Immature natural killer cell (primary cell): Measurements from ENCODE around the gene OR14A2. TPM values are rescaled to one million over a fixed set of nuclear protein-coding genes. Genes with fewer than 3 reads are reported as not detected.
"Not testable (repeated sequence)": the region's sequence is repeated elsewhere in the genome, so short reads cannot be mapped to it uniquely, and the experiment has no call there.

ENCODE experiments used
- DNase-seq, 3 donors: peaks; one replicate each; pipeline ENCODE4 v3.0.0; 2022; ENCODE audit warnings: mixed read lengths in 1 of 3
- H3K27ac Mint-ChIP-seq, 6 donors: one replicate each; pipeline ENCODE4 v1.8.0; 2020; ENCODE audit warnings: mixed read lengths in 6 of 6, mild to moderate bottlenecking in 5 of 6, inconsistent platforms in 4 of 6, moderate library complexity in 3 of 6
- H3K27me3 Mint-ChIP-seq, 3 donors: one replicate each; pipeline ENCODE4 v1.8.0; 2020 to 2021; ENCODE audit warnings: low read depth in 3 of 3, mild to moderate bottlenecking in 3 of 3, mixed read lengths in 3 of 3, moderate library complexity in 3 of 3, inconsistent platforms in 1 of 3
- H3K36me3 Mint-ChIP-seq, 3 donors: one replicate each; pipeline ENCODE4 v1.8.0; 2020; ENCODE audit warnings: mixed read lengths in 3 of 3, inconsistent platforms in 2 of 3, mild to moderate bottlenecking in 2 of 3
- H3K4me1 Mint-ChIP-seq, 2 donors: one replicate each; pipeline ENCODE4 v1.8.0; 2020; ENCODE audit warnings: inconsistent platforms in 2 of 2, mild to moderate bottlenecking in 2 of 2, mixed read lengths in 2 of 2, moderate library complexity in 1 of 2
- H3K4me3 Mint-ChIP-seq, 5 donors: one replicate each; pipeline ENCODE4 v1.8.0; 2020; ENCODE audit warnings: mild to moderate bottlenecking in 5 of 5, mixed read lengths in 5 of 5, inconsistent platforms in 3 of 5, moderate library complexity in 3 of 5
- H3K9me3 Mint-ChIP-seq, 6 donors: one replicate each; pipeline ENCODE4 v1.8.0; 2020; ENCODE audit warnings: mild to moderate bottlenecking in 6 of 6, mixed read lengths in 6 of 6, inconsistent platforms in 4 of 6, moderate library complexity in 3 of 6
- polyA plus RNA-seq, 3 donors: library from polyadenylated mRNA; unstranded; fragments of 300-500 nt; fragmentation: Illumina TruSeq; gene quantifications; one replicate each; pipeline ENCODE4 v1.2.3, GENCODE V29; 2021

OR14A2 gene
- polyA plus RNA-seq, 3 donors from 2014 or later = not detected

GRCh38 chr1:247713753-247714152 lies 34.2 kb downstream of the OR14A2 start:
- peaks cover 0 to 4% (median 0%) of the 10 kb centered on the region in 3 donors for H3K27me3 Mint-ChIP-seq
- H3K4me3 Mint-ChIP-seq = no peak overlapping the region
- H3K9me3 Mint-ChIP-seq = peaks cover 0 to 8% (median 0%) of the 10 kb centered on the region in 6 donors
- DNase-seq = no peak
- no peak overlapping the region for H3K27ac Mint-ChIP-seq
- no peaks in the 10 kb centered on the region for H3K4me1 Mint-ChIP-seq
- no peaks in the 10 kb centered on the region for H3K36me3 Mint-ChIP-seq

- not testable (repeated sequence) for H3K27me3 Mint-ChIP-seq, H3K27ac Mint-ChIP-seq, H3K36me3 Mint-ChIP-seq, H3K4me1 Mint-ChIP-seq, DNase-seq, H3K4me3 Mint-ChIP-seq
- H3K9me3 Mint-ChIP-seq = peaks cover 0 to 11% (median 0%) of the 10 kb centered on the region in 6 donors
Observed at GRCh38 chr1:247710681-247711080, 37.3 kb downstream of the OR14A2 start.

GRCh38 chr1:247701338-247701737 lies 46.6 kb downstream of the OR14A2 start:
- Mint-ChIP-seq H3K27ac (no peak overlapping the region), H3K9me3 (peaks cover 0 to 9% (median 3%) of the 10 kb centered on the region in 6 donors), H3K36me3 (peaks cover 0 to under 1% (median 0%) of the 10 kb centered on the region in 3 donors), H3K4me1 (peaks cover 0 to 4% of the 10 kb centered on the region in 2 donors), H3K27me3 (peaks cover 0 to 2% (median 1%) of the 10 kb centered on the region in 3 donors), H3K4me3 (no peak overlapping the region)
- no peak for DNase-seq

- Mint-ChIP-seq H3K4me3 (no peak overlapping the region), H3K27me3 (peaks cover 0 to 2% (median 2%) of the 10 kb centered on the region in 3 donors), H3K4me1 (no peaks in the 10 kb centered on the region), H3K9me3 (no peaks in the 10 kb centered on the region), H3K36me3 (no peaks in the 10 kb centered on the region), H3K27ac (no peak overlapping the region)
- DNase-seq = peak in 2 of 3 donors; percentile 2 to 10
Observed at GRCh38 chr1:247681288-247681897, 66.5 kb downstream of the OR14A2 start.

- H3K4me1 Mint-ChIP-seq = no peaks in the 10 kb centered on the region
- H3K4me3 Mint-ChIP-seq = no peak overlapping the region
- H3K27me3 Mint-ChIP-seq = peaks cover 0 to 2% (median under 1%) of the 10 kb centered on the region in 3 donors
- no peak overlapping the region for H3K27ac Mint-ChIP-seq
- H3K36me3 Mint-ChIP-seq = no peaks in the 10 kb centered on the region
- DNase-seq = no peak
- no peaks in the 10 kb centered on the region for H3K9me3 Mint-ChIP-seq
Observed at GRCh38 chr1:247680171-247680570, 67.8 kb downstream of the OR14A2 start.

GRCh38 chr1:247679639-247680038 lies 68.3 kb downstream of the OR14A2 start, which contains the start of gene OR13G1:
Gene OR13G1 (minus strand): TSS chr1:247679739. CDS start chr1:247673041, 6,698 bp downstream.
- no peaks in the 10 kb centered on the region for H3K36me3 Mint-ChIP-seq
- peaks cover 0 to 2% (median 0%) of the 10 kb centered on the region in 3 donors for H3K27me3 Mint-ChIP-seq
- no peak for DNase-seq
- no peak within 1 kb of the TSS for H3K4me3 Mint-ChIP-seq
- no peaks in the 10 kb centered on the region for H3K4me1 Mint-ChIP-seq
- no peaks in the 10 kb centered on the region for H3K9me3 Mint-ChIP-seq
- no peak within 1 kb of the TSS for H3K27ac Mint-ChIP-seq

Other genes with a start within 250 kb of the OR14A2 start
- gene OR2C3, start 211.7 kb downstream of the OR14A2 start, polyA plus RNA-seq = not detected
- under 1 TPM in 2 of 3 donors, not detected in 1; 0.07 to 0.32 TPM for gene GCSAML, start 199.0 kb downstream of the OR14A2 start, polyA plus RNA-seq
- not detected for gene OR2G2, start 159.8 kb downstream of the OR14A2 start, polyA plus RNA-seq
- gene OR2G3, start 142.6 kb downstream of the OR14A2 start, polyA plus RNA-seq = not detected
- gene OR13G1, start 68.4 kb downstream of the OR14A2 start, polyA plus RNA-seq = not detected
- not detected for gene OR6F1, start 31.5 kb downstream of the OR14A2 start, polyA plus RNA-seq
- not detected for gene OR14K1, start 9.5 kb downstream of the OR14A2 start, polyA plus RNA-seq
- not detected for gene OR1C1, start 12.4 kb upstream of the OR14A2 start, polyA plus RNA-seq
- gene OR14A16, start 76.0 kb upstream of the OR14A2 start, polyA plus RNA-seq = not detected
- gene OR11L1, start 93.8 kb upstream of the OR14A2 start, polyA plus RNA-seq = not detected
- 1 to 10 TPM; 1.1 to 2.3 (median 1.5) TPM for gene TRIM58, start 109.0 kb upstream of the OR14A2 start, polyA plus RNA-seq
- gene OR2W3, start 147.4 kb upstream of the OR14A2 start, polyA plus RNA-seq = under 1 TPM in 2 of 3 donors, not detected in 1; 0.55 to 0.82 TPM
- not detected for gene OR2T8, start 172.1 kb upstream of the OR14A2 start, polyA plus RNA-seq
- not detected for gene OR2AJ1, start 176.7 kb upstream of the OR14A2 start, polyA plus RNA-seq
- not detected for gene OR2L8, start 200.7 kb upstream of the OR14A2 start, polyA plus RNA-seq
- gene OR2AK2, start 217.1 kb upstream of the OR14A2 start, polyA plus RNA-seq = not detected